HuH-7.5 (cell line): Measurements from ENCODE around the gene CCDC144A.
"Not testable (repeated sequence)": the region's sequence is repeated elsewhere in the genome, so short reads cannot be mapped to it uniquely, and the experiment has no call there.

Source experiments
- DNase-seq: peaks from one replicate; pipeline ENCODE4 v3.0.0; 2011; ENCODE audit warnings: low spot score

Gene CCDC144A

DNA sequence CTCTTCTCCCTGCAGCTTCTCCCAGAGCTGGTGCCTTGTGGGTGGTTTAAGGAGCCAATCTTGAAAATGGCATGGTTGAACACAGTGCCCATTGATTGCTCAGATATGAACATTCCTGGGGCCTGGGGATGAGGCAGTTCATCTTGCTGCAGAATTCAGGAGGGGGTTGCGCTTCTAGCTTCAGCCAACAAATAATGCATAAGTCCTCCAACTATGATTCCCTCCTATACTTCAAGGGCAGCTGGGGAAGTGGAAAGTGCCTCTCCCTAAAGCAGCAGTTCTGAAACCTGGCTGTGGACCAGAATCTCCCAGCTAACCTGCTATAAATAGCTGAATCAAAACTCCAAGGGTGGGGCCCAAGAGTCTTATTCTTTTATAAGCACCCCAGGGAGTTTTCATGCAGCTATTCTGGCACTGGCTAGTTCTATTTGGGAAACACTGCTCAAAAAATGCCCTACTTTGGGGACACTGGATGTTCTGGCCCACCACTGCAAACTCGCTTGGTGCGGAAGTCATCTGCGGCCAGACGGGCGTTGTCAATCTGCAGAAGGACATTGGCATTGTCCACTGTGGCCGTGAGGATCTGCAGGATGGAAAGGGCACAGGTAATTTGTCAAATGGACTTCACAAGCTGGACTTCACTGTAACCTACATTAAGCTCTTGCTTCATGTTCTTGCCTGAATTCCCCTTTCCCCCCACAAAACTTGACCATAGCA lies 130.3 kb downstream of the CCDC144A start:
- no peak for DNase-seq

- no peak for DNase-seq
Observed at GRCh38 chr17:16820979-16821543, 131.0 kb downstream of the CCDC144A start.

DNA sequence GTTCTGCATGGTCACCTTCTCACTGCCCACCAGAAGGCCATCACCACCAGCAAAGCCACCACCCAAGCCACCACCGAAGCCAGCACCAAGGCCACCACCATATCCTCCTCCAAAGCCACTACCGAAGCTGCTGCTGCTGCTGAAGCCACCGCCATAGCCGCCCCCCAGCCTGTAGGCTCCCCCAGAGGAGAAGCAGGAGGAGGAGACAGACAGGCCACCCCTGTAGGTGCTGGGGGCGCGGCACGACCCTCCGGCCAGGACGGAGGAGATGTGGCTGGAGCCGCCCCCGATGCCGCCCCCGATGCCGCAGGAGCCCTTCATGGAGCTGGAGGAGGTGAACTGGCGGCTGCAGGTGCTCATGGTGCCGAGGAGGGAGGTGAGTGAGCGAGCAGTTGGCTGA lies 132.1 kb downstream of the CCDC144A start:
- not testable (repeated sequence) for DNase-seq

DNA sequence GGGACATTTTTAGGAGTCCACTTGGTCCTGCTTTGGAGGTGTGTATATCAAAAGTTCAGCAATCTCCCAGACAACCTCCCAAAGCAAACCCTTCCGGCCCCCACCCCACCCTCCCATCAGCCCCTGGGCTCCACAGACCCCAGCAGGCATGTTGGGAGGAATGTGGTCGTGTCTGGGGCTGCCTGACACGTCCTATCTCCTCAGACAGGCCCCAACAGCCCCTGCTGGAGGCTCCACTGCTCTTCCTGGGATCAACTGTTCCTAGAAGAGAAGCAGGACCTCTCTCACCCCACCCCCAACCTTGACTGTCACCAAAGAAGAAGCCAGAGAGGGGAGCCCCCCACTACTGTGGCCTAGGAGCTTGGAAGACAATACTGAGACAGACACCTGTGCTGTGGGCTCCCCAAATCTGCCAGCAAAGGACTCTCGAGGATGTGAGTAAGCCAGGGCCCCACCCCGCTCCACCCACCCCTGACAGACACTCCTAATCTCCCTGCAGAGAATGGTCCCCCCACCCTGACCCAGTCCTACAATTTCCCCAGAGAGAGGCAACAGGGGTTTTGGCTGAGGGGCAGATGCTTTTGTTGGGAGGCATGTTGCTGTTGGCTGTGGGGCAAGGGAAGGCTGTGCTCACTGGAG lies 133.8 kb downstream of the CCDC144A start:
- DNase-seq: not testable (repeated sequence)
